Stimulated activated CD4-positive, alpha-beta T cell treated with anti-CD3 and anti-CD28 coated beads, TNF-alpha, amount 100 ng/mL, for 24 hours (primary cell): ENCODE measurements around the gene TECTA.
A peak's percentile ranks its signal among the peaks of the same experiment; 100 is the strongest.
"Not testable (repeated sequence)": the region's sequence is repeated elsewhere in the genome, so short reads cannot be mapped to it uniquely, and the experiment has no call there.

Experiments used
- DNase-seq, 3 experiments: peaks; one replicate each; pipeline ENCODE4 v3.0.0-alpha.2; 2020; ENCODE audit warnings: low read depth in 3 of 3

TECTA gene

DNA sequence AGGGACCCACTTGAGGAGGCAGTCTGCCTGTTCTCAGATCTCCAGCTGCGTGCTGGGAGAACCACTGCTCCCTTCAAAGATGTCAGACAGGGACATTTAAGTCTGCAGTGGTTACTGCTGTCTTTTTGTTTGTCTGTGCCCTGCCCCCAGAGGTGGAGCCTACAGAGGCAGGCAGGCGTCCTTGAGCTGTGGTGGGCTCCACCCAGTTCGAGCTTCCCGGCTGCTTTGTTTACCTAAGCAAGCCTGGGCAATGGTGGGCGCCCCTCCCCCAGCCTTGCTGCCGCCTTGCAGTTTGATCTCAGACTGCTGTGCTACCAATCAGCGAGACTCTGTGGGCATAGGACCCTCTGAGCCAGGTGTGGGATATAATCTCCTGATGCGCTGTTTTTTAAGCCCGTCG lies 76.6 kb downstream of the TECTA start:
- DNase-seq: not testable (repeated sequence)

DNA sequence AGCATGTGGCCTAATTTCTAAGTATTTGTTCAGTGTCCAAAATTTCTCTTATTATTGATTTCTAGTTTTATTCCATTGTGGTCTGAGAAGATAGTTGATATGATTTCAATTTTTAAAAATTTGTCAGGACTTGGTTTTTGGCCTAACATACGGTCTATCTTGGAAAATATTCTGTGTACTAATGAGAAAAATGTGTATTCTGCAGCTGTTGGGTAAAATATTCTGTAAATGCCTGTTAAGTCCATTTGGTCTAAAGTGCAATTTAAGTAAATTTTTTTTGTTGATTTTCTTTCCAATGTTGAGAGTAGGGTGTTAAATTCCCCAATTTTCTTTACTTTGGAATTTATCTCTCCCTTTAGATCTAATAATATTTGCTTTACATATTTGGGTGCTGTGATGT lies 78.3 kb downstream of the TECTA start:
- DNase-seq: no peak

DNA sequence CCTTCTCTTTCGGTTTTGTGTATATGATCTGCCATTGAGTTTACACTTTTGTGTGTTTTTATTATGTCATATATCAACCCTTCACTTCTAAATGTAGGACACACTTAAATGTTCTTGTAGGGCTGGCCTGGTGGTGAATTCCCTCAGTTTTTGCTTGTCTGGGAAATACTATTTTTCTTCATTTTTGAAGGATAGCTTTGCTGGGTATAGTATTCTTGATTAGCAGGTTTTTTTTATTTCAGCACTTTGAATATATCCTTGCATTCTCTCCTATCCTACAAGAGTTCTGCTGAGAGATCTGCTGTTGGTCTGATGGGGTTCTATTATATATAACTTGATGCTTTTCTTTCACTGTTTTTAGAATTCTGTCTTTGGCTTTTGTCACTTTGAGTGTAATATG lies 79.1 kb downstream of the TECTA start:
- no peak for DNase-seq

DNA sequence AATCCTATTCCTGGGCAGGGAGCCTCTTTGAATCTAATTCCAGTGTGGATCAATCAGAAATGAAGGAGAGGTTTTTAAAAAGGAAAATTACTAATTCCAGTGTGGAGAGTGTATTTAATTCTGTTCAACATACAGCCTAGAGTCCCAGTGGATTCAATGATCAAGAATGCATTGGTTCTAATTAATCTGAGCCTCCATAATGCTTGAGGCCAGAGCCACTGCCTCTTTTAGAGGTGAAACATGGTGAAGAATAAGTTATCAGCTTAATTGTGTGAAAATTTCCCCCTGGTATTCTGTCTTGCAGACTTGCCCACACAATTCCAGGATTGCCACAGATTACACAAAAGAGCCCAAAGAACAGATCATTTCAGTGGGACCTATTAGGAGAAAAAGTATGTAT lies 87.7 kb downstream of the TECTA start:
- no peak for DNase-seq

DNA sequence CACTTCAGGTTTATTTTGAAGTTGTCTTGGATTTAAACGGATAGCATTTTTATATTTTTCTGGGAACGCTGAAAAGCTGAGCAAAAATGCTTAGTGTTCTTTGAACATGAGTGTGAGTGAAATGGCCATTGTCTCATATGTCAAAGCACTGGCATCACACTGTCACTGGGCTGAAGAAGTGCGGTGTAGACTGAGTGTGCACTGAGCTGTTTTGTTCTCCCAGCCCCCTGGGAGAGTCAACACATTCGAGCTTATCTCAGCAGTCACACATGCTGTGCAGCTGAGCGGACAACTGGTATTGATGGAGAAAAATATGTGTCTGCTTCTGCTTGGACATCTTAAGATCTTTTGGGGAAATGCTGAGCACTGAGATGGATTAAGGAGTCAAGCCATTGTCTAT lies 90.8 kb downstream of the TECTA start:
- no peak for DNase-seq

DNA sequence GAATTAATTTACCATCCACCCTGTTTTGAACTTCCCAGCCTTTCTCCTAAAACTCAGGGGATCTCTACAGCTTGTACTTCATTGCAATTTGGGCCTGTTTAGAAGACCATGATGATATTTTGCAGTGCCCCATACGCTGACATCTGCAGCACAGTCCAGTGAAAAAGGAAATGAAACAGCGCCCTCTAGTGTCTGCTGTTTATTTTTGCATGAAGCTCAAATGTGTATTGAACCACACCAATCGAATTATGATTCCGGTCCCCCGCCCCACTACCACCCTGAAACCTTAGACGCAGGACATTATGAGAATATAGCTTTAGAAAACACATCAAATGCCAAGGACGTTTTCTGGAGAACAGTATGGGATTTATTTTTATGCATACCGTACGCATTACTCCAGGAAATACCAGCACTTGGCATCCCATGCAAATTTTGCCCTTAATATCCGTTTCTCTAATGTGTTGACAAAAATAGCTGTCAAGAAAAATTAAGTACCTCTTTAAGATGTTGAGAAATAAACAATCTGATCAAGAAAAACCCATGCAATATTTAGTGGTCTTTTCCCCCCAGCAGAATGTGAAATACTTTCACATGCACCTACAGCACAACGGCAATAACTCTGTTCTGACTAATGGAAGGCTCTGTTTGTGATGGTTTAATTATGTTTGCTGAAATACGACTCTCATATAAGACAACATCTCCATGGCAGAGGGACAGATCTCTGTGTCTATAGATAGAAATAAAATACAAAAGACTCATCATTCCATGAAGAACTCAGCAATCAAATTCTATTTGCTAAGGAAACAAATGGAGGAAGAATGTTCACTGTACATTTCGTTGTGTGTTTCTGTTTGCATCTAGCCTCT lies 93.9 kb downstream of the TECTA start:
- peak; percentile 11 to 48 (median 31) for DNase-seq

DNA sequence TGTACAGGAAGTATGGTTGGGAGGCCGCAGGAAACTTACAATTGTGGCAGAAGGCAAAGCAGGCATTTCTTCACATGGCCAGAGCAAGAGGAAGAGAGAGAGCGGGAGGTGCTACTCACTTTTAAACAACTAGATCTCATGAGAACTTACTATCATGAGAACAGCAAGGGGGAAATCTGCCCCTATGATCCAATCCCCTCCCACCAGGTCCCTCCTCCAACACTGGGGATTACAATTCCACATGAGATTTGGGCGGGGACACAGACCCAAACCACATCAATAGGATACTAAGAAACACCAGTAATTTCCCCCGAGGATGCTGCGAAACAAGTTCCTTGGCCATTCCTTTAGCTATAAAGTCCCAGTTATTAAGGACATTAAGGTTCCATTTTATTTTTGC lies 97.4 kb downstream of the TECTA start:
- DNase-seq: no peak

DNA sequence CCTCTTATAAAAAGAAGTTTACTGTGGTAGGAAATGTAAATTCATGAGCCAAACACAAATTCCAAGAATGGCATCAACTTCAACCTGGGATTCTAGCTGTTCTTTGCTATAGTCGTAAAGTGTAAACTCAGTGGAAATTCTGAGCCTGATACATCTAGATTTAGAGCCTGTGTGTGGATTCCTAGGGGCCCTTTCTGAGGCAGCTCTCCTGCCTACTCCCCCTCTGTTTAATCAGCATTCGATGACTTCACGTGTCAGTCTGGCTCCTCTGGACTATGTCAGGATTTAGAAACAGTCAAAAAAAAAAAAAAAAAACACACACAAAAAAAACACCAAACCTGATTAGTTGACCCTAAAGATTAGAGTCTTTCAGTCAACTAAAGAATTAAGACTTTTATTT lies 98.5 kb downstream of the TECTA start:
- DNase-seq: no peak

DNA sequence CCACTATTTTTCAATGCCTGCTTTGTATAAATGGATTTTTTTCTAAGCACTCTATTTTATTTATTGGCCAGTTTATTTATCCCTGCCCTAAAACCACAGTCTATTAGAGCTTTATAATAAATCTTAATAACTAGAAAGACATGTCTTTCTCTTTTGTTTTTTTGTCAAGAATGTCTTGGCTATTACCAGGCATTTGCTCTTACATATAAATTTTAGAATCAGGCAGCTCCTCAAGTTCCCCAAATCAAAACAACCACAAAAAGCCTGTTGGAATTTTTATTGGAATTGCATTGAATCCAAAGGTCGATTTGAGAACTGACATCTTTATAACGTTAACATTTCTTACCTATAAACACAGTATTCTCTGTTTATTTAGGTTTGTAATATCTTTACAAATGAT lies 105.8 kb downstream of the TECTA start:
- no peak for DNase-seq

DNA sequence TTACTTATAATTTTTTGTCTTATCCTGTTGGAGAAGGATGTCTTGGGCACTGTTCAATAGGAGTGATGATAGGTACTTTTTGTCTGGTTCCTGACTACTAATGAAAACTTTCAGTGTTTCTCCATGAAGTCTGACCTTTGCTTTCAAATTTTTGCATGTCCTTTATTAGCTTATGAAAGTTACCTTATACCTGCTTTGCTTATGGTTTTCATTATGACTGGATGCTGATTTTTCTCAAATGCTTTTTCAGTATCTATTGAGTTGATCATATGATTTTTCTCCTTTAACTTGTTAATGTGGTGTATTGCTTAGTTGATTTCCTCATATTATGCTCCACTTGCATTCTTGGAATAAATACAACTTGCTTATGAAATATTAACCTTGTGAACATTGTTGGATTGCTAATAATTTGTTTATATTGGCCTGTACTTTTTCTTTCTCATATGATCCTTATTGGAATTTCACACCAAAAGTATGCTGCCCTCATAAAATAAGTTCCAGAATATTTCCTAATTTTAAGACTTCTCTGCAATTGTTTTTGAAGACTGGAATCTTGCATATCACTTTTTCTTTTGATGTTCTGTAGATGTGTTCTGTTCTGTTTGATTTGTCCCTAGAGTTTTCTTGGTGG lies 106.6 kb downstream of the TECTA start:
- DNase-seq: no peak

DNA sequence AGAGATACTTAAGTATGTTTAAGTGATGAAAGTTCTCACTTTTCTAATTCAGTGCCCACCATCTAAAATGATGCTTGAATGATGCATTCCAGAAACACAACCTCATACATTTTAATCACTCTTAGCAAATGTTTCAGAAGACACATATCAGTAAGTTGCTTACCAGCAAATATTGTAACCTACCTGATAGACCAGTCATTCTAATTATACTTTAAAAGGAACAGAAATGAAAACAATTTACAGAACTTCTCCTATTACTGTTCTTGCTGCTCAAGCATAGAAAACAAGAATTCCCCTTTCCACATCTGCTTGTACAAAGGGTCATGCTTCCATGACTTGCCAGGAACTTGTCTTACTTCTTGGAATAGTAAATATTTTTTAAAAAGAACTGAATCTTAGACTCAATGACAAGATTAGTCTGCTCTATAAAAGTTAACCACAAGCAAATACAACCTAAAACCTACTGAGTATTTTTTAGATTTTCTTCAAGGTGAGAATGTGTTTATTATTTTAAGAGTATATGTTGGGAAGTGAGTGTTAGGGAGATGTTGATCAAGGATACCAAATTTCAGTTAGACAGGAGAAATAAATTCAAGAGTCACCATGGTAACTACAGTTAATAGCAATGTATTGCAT lies 109.5 kb downstream of the TECTA start:
- no peak for DNase-seq

DNA sequence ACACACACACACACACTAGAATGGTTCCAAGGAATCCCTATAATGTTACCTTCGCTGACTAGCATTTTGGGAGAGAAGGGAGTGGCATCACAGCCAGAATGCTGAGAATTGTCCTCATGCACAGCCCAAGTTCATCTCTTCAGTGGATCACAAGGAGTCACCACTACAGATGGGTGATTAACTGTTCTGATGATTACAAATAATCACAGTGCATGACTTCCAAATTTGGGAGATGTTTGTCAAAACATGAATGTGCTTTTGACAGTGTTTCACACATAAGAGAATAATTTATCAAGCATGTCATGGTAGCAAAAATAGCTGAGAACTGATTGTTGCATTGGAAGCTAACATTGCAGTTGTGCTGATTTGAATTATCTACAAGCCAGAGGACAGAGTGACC lies 110.6 kb downstream of the TECTA start:
- no peak for DNase-seq

DNA sequence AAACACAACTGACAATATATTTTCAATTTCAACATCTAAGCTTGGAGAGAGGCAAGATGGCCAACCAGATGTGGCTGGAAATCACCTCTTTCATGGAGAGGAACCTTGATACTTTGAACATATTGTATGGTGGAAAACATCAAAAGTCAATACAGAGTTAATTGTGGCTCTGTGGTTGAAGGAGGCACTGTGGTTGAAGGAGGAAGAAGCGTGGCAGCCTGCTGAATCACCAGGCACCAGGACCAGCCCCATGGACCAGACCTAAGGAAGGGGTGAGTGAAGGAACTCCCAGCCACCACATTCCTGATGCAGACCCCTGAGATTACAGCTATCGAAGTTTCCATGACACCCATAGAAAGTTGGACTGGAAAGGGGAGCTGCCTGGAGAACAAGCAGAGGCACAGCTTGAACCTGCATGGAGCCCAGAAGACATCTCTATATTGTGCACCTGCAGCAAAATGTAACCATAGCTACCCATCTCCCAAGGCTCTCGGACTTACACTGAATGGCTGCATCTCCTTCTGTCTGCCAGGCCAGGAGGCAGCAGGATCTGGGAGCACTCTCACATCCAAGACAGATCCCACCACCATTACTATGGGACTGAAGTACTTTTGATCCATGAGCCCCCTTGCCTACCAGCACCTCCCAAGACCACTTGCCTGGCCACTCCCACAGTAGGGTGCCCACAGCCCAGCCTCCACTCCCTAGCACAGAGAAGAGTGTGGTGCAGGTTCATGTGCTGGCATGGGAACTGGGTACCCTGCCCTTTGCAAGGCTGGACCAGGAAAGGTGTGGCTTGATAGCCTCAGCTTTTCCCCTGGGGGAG lies 111.7 kb downstream of the TECTA start:
- no peak for DNase-seq

DNA sequence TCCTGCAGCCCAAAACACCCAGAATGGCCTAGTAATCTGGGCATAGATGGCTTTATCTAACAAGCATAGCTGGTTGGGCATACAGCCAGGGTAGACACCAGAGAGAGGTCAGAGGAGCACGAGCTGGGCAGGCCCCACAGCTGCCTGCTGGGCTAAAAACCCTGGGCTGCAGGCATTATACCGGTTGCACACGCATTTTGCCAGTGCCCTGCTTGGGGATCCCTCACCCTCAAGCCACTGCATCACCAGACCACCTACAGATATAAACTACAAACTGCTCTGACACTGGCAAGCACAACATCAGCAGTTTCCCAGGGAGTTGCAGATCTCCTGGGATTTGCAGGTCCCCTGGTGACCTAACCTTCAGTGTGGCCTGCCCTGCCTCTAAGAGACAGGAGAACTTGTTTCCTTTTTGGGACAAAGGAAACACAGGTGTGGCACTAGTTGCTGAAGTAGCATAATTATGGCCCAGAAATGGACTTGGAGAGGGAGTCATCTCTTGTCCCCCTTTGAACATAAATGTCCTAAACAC lies 112.4 kb downstream of the TECTA start:
- no peak for DNase-seq

DNA sequence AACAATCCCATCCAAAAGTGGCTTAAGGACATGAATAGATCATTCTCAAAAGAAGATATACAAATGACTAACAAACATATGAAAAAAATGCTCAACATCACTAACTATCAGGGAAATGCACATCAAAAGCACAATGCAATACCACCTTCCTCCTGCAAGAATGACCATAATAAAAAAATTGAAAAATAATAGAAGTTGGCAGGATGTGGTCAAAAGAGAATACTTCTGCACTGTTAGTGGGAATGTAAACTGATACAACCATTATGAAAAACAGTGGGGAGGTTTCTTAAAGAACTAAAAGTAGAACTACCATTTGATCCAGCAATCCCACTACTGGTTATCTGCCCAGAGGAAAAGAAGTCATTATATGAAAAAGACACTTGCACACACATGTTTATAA lies 113.8 kb downstream of the TECTA start:
- DNase-seq: no peak

DNA sequence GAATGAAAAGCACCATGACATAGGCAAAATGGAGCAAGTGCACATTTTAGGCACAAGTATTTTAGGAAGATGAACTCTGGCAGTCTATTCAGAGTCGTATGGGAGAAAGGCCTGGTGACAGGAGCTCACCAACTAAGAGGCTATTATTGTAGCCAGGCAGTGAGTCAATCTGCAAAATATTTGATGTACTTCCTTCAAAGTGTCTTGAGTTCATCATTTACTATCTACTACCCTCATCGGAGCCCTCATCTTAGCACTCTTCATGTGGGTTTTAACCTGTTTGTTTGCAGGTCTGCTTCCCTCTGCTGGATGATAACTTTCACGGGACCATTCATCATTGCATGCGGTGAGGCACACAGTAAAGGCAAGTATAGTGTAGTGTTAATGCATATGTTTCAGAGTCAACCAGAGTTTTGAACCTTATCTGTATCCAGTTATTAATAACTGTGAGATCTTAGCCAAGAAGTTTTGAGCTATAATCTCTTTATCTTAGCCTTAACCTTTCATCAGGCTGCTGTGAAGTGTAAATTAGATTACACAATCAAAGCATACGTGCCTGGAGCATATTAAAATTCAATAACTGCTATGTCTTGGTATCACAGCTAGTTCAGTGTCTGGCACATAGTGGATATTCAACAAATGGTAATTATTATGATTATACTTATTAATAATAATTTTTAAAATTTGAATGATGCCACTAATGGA lies 120.6 kb downstream of the TECTA start:
- DNase-seq: no peak

DNA sequence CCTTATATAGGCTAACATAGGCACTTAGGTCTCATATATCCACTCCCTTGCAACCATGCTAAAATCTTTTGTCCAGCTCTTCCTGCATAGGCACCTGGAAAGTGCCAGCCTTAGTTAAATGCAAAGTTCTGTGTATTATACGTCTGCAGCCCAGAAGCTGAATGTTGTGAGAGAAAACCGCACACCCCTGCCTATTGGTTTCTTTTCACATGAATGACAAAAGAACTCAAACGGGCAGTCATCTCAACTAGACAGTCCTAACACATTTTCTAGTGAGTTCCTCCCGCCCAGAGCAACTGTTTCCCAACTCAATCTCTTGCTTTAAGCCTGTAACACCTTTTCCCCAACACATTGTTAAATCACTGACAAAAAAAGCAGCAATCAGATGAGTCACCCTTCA lies 122.1 kb downstream of the TECTA start:
- no peak for DNase-seq

DNA sequence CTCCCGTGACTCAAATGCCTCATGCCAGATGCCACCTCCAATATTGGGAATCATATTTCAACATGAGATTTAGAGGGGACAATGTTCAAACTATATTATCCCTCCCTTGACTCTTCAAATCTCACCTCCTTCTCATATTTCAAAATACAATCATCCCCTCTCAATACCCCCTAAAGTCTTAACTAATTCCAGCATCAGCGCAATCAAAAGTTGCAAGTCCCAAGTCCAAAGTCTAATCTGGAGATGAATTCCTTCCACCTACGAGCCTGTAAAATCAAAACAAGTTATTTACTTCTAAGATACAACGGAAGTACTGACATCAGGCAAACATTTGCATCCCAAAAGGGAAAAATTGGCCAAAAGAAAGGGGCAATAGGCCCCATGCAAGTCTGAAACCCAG lies 124.3 kb downstream of the TECTA start:
- DNase-seq: no peak

DNA sequence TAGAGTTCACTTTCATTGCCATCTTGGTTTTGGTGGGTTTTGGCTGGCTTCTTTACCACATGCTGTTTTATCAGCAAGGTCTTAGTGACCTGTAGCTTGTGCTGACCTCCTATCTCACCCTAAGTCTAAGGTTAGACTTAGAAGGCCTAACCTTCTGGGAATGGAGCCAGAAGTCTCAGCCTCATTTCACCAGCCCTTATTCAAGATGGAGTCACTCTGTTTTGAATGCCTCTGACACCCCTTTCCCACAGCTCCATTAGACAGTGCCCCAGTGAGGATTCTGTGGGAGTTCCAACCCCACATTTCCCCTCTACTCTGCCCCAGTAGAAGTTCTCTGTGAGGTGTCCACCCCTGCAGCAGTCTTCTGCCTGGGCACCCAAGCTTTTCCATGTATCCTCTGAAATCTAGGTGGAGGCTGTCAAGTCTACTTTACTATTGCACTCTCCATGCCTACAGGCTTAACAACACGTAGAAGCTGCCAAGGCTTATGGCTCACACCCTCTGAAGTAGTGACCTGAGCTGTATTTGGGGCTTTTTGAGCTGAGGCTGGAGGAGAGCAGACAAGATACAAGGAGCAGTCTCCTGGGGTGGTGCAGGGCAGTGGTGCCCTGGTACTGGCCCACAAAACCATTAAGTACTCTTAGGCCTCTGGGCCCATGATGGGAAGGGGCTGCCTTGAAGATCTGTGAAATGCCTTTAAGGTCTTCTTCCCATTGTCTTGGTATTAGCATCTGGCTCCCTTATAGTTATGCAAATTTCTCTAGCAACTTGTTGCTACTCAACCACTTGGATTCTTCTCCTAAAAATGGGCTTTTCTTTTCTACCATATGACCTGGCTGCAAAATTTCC lies 125.6 kb downstream of the TECTA start:
- DNase-seq: no peak

DNA sequence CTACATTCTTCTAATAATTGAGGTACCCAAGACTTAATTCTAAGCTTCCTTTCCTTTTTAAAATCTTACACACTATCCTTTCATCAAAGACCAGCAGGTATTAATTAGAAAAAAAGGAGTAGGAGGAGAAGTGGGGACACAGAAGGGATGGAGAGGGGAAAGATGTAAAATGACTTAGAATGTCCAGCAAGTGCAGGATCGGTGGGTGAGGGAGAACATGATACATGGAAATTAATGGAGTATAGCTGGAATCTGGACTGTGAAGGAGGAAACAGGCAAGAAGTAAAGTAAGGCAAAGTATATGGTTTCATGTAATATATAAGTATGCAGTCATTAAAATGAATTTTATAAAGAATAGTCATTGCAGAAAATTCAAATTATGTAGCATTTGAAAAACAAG lies 127.8 kb downstream of the TECTA start:
- DNase-seq: no peak
